GM23338 (cell line): ENCODE measurements around the gene PHRF1. TPM values are rescaled to one million over a fixed set of nuclear protein-coding genes. Genes with fewer than 3 reads are reported as not detected.

Experiments
- ATAC-seq: fragments of 200-7000 bp; cut with Tn5 transposase; 3 replicates; pipeline ENCODE4 v1.9.1; 2020
- DNase-seq: peaks from one replicate; pipeline ENCODE4 v3.0.0-alpha.2; 2015; ENCODE audit warnings: low spot score
- H2AFZ ChIP-seq: fragments of 200-600 bp; sonication (generic); 2 replicates; pipeline ENCODE4 v1.8.0; 2016; ENCODE audit warnings: antibody characterized with exemption, mild to moderate bottlenecking, moderate library complexity
- H3F3A ChIP-seq: fragments of 200-600 bp; sonication (generic); replicated peaks from 2 replicates; pipeline ENCODE4 v1.8.0; 2017; ENCODE audit warnings: antibody characterized with exemption, mixed run types, low read depth
- H3K27ac ChIP-seq: fragments of 200-600 bp; sonication (generic); 2 replicates; pipeline ENCODE4 v1.6.1; 2016; ENCODE audit warnings: low read depth
- H3K27me3 ChIP-seq: fragments of 200-600 bp; sonication (generic); 2 replicates; pipeline ENCODE4 v1.8.0; 2016; ENCODE audit warnings: mild to moderate bottlenecking, mixed run types, moderate library complexity; ENCODE audit not compliant: insufficient read depth
- H3K36me3 ChIP-seq: fragments of 200-600 bp; sonication (generic); 2 replicates; pipeline ENCODE4 v1.8.0; 2016; ENCODE audit warnings: mild to moderate bottlenecking; ENCODE audit not compliant: insufficient read depth
- H3K4me1 ChIP-seq: fragments of 200-600 bp; sonication (generic); 2 replicates; pipeline ENCODE4 v1.8.0; 2016; ENCODE audit warnings: mild to moderate bottlenecking, moderate library complexity; ENCODE audit not compliant: insufficient read depth
- H3K4me2 ChIP-seq: fragments of 200-600 bp; sonication (generic); 2 replicates; pipeline ENCODE4 v1.7.1; 2017; ENCODE audit warnings: mixed run types
- H3K4me3 ChIP-seq: fragments of 200-600 bp; sonication (generic); 2 replicates; pipeline ENCODE4 v1.6.1; 2016; ENCODE audit warnings: mixed run types
- H3K79me2 ChIP-seq: fragments of 200-600 bp; sonication (generic); replicated peaks from 2 replicates; pipeline ENCODE4 v1.8.0; 2017; ENCODE audit warnings: mild to moderate bottlenecking; ENCODE audit not compliant: insufficient read depth
- H3K9me2 ChIP-seq: fragments of 200-600 bp; sonication (generic); 2 replicates; pipeline ENCODE4 v1.8.0; 2017; ENCODE audit not compliant: insufficient read depth
- H4K20me1 ChIP-seq: fragments of 200-600 bp; sonication (generic); replicated peaks from 2 replicates; pipeline ENCODE4 v1.8.0; 2017; ENCODE audit warnings: mild to moderate bottlenecking; ENCODE audit not compliant: insufficient read depth
- H3K27ac Mint-ChIP-seq: 2 replicates; pipeline ENCODE4 v1.8.0; 2020; ENCODE audit warnings: inconsistent platforms, mild to moderate bottlenecking, moderate library complexity, mixed read lengths
- H3K27me3 Mint-ChIP-seq: 3 replicates; pipeline ENCODE4 v1.8.0; 2022; ENCODE audit warnings: low read depth, mild to moderate bottlenecking, moderate library complexity, mixed read lengths, inconsistent platforms; ENCODE audit not compliant: insufficient read depth, poor library complexity
- H3K36me3 Mint-ChIP-seq: 3 replicates; pipeline ENCODE4 v1.8.0; 2021; ENCODE audit warnings: low read depth, mild to moderate bottlenecking, inconsistent platforms, moderate library complexity, mixed read lengths
- H3K4me1 Mint-ChIP-seq: 3 replicates; pipeline ENCODE4 v1.8.0; 2020; ENCODE audit warnings: mild to moderate bottlenecking, inconsistent platforms, mixed read lengths
- H3K4me3 Mint-ChIP-seq: 3 replicates; pipeline ENCODE4 v1.8.0; 2021; ENCODE audit warnings: moderate library complexity, mild to moderate bottlenecking, inconsistent platforms, mixed read lengths
- H3K9me3 Mint-ChIP-seq: 3 replicates; pipeline ENCODE4 v1.8.0; 2020; ENCODE audit warnings: moderate library complexity, mild to moderate bottlenecking, inconsistent platforms, mixed read lengths
- CREB1 ChIP-seq: fragments of 250-450 bp; sonication (Bioruptor Pico); IDR thresholded peaks from 2 replicates; pipeline ENCODE4 v1.5.0; 2020; ENCODE audit warnings: low read depth, mild to moderate bottlenecking, moderate library complexity
- CTCF ChIP-seq, 2 experiments: fragments of 200-600 bp in 1 of 2; sonication (generic) in 1 of 2; conservative IDR thresholded peaks; 2 replicates each; pipeline versions ENCODE4 v1.5.1 to v1.6.1; 2016 to 2017; ENCODE audit warnings: antibody characterized with exemption in 2 of 2, low read depth in 2 of 2, mild to moderate bottlenecking in 2 of 2, moderate library complexity in 1 of 2
- ETS1 ChIP-seq: IDR thresholded peaks from 2 replicates; pipeline ENCODE4 v1.6.1; 2016; ENCODE audit warnings: antibody characterized with exemption
- EZH2 ChIP-seq: fragments of 200-600 bp; sonication (generic); IDR thresholded peaks from one replicate; pipeline ENCODE4 v1.8.0; 2017; ENCODE audit warnings: antibody characterized with exemption, mild to moderate bottlenecking, low read depth; ENCODE audit not compliant: unreplicated experiment
- JUNB ChIP-seq: IDR thresholded peaks from one replicate; pipeline ENCODE4 v1.6.1; 2016; ENCODE audit warnings: antibody characterized with exemption; ENCODE audit not compliant: unreplicated experiment
- NANOG ChIP-seq: IDR thresholded peaks from 2 replicates; pipeline ENCODE4 v1.6.1; 2016; ENCODE audit warnings: antibody characterized with exemption, borderline replicate concordance
- REST ChIP-seq: IDR thresholded peaks from one replicate; pipeline ENCODE4 v1.6.1; 2018; ENCODE audit warnings: antibody characterized with exemption; ENCODE audit not compliant: unreplicated experiment
- STAT1 ChIP-seq: IDR thresholded peaks from one replicate; pipeline ENCODE4 v1.6.1; 2016; ENCODE audit warnings: antibody characterized with exemption; ENCODE audit not compliant: unreplicated experiment
- ZNF114 ChIP-seq: fragments of 250-450 bp; sonication (Bioruptor Pico); IDR thresholded peaks from 2 replicates; pipeline ENCODE4 v1.5.0; 2020; ENCODE audit warnings: mild to moderate bottlenecking, moderate library complexity
- ZNF331 ChIP-seq: fragments of 250-450 bp; sonication (Bioruptor Pico); IDR thresholded peaks from 2 replicates; pipeline ENCODE4 v1.5.0; 2020; ENCODE audit warnings: low read depth, mild to moderate bottlenecking, moderate library complexity
- ZNF462 ChIP-seq: fragments of 250-450 bp; sonication (Bioruptor Pico); IDR thresholded peaks from 2 replicates; pipeline ENCODE4 v1.5.0; 2020; ENCODE audit warnings: mild to moderate bottlenecking, moderate library complexity
- polyA plus RNA-seq: library from polyadenylated mRNA; unstranded; fragments of >200 nt; fragmentation: Nextera tagmentation; extraction: Ambion mirVana; gene quantifications from 2 replicates; pipeline ENCODE4 v1.2.1, GENCODE V29; 2016
- total RNA-seq: library from RNA; depleted of rRNA; stranded (reverse); fragments of >200 nt; shearing (Covaris generic); gene quantifications from 2 replicates; pipeline ENCODE4 v1.2.3, GENCODE V29; 2014

PHRF1 gene
- total and polyA plus RNA-seq, 2 experiments from 2014 or later = 11.0 to 45.9 TPM

- Mint-ChIP-seq H3K9me3 (no peaks in the 10 kb centered on the region; the same call in 2 of the 3 replicates), H3K4me3 (peak overlapping the region; percentile 90; the same call in 2 of the 3 replicates), H3K27ac (no peak overlapping the region), H3K4me1 (peaks cover 25% of the 10 kb centered on the region), H3K27me3 (peaks cover 20% of the 10 kb centered on the region), H3K36me3 (peaks cover 12% of the 10 kb centered on the region)
- H3F3A ChIP-seq = peaks cover 13% of the 10 kb centered on the region; the same call in 1 of the 2 replicates
- H3K4me1 ChIP-seq = peaks cover 10% of the 10 kb centered on the region
- H3K27me3 ChIP-seq = peaks cover 19% of the 10 kb centered on the region
- no peak for ATAC-seq
- peak overlapping the region; percentile 99 for H3K4me2 ChIP-seq
- peaks cover 8% of the 10 kb centered on the region; the same call in 1 of the 2 replicates for H3K36me3 ChIP-seq
- H3K27ac ChIP-seq = no peak overlapping the region
- H2AFZ ChIP-seq = no peak overlapping the region
- TF ChIP-seq CREB1 (CRISPR knock-in tag) (no peak), EZH2 (no peak), ZNF462 (CRISPR knock-in tag) (no peak), ZNF114 (CRISPR knock-in tag) (no peak), JUNB (no peak), STAT1 (no peak), ETS1 (no peak), CTCF (conservative IDR thresholded peaks at IDR 0.05; ENCODE audit: low read depth in 2 of 2) (no peak), NANOG (no peak), ZNF331 (no peak), REST (no peak)
- H3K9me2 ChIP-seq = no peaks in the 10 kb centered on the region
- H4K20me1 ChIP-seq = peaks cover 32% of the 10 kb centered on the region
- peaks cover 68% of the 10 kb centered on the region for H3K79me2 ChIP-seq
- no peak for DNase-seq
- peak overlapping the region; percentile 96 for H3K4me3 ChIP-seq
Observed at GRCh38 chr11:578276-579035, 2.2 kb downstream of the PHRF1 start.
